GM12873 (cell line): ENCODE results near the gene SPAG6.

Source experiments
- TF ChIP-seq, protein P1 (sequence below): IDR thresholded peaks from 2 replicates; pipeline ENCODE4 v1.5.1; 2012; ENCODE audit warnings: low read depth, mild to moderate bottlenecking, moderate library complexity, low read length, control low read depth; ENCODE audit not compliant: insufficient read depth; ENCODE audit errors: missing control alignments

The SPAG6 gene

GRCh38 chr10:22345301-22346095 is at the start of gene SPAG6:
TSS of gene SPAG6 (plus strand) at chr10:22345496. CDS start at chr10:22345612, 116 bp downstream.
- TF ChIP-seq, protein P1, sequence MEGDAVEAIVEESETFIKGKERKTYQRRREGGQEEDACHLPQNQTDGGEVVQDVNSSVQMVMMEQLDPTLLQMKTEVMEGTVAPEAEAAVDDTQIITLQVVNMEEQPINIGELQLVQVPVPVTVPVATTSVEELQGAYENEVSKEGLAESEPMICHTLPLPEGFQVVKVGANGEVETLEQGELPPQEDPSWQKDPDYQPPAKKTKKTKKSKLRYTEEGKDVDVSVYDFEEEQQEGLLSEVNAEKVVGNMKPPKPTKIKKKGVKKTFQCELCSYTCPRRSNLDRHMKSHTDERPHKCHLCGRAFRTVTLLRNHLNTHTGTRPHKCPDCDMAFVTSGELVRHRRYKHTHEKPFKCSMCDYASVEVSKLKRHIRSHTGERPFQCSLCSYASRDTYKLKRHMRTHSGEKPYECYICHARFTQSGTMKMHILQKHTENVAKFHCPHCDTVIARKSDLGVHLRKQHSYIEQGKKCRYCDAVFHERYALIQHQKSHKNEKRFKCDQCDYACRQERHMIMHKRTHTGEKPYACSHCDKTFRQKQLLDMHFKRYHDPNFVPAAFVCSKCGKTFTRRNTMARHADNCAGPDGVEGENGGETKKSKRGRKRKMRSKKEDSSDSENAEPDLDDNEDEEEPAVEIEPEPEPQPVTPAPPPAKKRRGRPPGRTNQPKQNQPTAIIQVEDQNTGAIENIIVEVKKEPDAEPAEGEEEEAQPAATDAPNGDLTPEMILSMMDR: no peak

- TF ChIP-seq, protein P1: peak; percentile 19
These were observed 44.1 kb upstream of the SPAG6 start for GRCh38 chr10:22301193-22301592.

DNA sequence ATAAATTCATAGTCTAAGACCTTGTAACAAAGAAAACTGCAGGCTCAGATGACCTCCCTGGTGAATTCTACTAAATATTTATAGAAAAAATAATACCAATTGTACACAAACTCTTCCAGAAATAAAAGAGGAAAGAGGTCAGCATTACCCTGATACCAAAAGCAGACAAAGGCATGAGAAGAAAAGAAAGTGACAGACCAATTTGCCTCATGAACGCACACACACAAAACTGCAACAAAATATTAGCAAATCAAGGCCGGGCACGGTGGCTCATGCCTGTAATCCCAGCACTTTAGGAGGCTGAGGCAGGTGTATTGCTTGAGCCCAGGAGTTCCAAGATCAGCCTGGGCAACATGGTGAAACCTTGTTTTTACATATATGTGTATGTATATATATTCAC is 41.8 kb upstream of the SPAG6 start:
- TF ChIP-seq, protein P1: no peak

DNA sequence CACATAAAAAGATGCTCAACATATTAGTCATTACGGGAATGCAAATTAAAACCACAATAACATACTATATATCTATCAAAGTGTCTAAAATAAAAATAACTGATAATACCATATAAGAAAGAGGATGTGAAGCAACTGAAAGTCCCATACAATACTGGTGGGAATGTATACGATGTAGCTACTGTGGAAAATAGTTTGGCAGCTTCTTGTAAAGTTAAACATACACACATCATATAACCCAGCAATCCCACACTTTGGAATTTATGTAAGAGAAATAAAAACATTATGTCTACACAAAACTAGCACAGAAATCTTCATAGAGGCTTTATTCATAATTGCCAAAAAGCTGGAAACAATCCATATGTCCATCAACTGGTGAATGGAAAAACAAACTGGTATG is 39.6 kb upstream of the SPAG6 start:
- TF ChIP-seq, protein P1: no peak

- TF ChIP-seq, protein P1: no peak
These were observed 36.9 kb upstream of the SPAG6 start for GRCh38 chr10:22308390-22308789.

DNA sequence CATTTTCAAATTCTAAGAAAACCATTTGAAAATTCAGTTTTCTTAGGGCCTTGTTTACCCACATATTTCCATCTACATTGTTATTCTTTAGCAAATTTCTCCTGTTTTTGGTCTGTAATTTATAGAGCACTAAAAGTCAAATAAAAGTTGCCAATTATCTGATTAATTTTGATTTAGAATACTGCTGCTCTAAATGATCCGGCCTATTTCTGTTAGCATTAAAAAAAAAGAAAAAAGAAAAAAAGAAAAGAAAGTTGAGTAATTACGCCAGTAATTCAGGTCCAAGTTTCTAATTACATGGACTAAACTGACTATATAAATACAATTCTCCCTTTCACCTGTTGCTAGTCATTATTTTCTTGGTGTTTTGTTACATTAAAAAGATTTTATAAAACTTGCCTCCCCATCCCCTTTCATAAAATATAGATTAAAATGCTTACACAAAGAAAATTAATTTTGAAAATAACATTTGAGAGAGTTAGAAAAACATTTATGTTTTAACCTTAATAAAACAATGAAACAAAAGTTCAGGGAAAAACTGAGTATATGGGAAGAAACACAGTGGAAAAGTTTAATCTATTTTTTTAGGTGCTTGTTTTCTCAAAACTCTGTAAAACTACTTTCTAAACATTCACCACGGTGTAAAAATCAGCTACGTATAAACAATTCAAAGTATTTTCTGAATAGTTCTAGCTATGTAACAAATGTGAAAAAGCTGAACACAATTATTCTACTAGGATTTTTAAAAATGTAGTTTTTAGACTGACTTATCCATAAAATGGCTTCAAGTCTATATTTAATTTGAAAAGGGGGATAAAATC is 35.9 kb upstream of the SPAG6 start:
- TF ChIP-seq, protein P1: no peak

GRCh38 chr10:22310928-22311327 is 34.4 kb upstream of the SPAG6 start:
- TF ChIP-seq, protein P1: no peak
